HG03066 (cell line): Measurements from ENCODE around the gene AANAT.
A peak's percentile ranks its signal among the peaks of the same experiment; 100 is the strongest.

Experiments used
- ATAC-seq: cut with Tn5 transposase; IDR thresholded peaks from one replicate; pipeline ENCODE4 v1.9.1; 2021; ENCODE audit warnings: low read depth; ENCODE audit not compliant: unreplicated experiment

Gene AANAT

GRCh38 chr17:76441686-76442340 is 25.6 kb upstream of the AANAT start:
- no peak for ATAC-seq

DNA sequence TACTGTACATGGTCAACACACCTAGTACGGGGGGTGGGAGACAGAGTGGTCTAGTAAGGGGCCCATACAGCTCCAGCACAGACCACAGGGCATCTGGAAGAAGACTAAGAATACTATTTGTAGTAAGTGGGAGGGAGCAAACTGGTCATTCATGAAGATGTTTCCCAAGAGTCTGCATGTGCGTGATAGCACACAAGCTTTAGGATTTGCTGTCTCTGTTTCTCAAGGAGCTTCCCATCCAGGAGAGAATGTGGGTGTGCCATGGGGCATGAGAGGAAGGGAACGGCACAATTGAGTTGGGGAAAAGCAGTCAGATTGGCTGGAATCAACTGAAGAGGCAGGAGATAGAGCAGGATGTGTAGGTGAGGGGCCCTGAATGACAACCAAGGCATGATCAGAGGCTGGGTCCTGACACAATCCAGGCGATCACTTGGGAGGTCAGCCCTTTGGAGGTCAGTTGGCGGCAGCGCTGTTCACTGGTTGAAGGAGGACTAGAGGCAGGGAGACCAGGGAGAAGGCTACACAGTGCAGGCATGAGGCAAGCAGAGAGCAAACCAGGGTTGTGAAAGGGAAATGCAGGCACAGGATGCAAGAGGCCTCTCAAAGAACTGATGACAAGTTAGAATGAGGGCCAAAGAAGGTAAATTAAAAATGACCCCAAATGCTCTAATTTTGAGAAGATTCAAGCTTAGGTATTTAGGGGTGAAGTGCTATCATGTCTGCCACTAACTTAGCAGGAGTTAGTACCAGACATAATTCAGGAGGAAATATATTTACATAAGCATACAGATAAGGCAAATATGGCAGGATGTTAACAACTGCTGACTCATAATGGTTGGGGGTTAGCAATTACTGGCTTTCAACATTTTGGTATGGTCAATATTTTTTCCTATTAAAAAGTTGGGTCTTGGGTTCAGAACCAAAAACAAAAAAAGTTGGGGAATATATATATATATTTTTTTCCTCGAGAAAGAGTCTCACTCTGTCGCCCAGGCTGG is 24.8 kb upstream of the AANAT start:
- no peak for ATAC-seq

GRCh38 chr17:76444518-76445311 is 22.7 kb upstream of the AANAT start:
- no peak for ATAC-seq

DNA sequence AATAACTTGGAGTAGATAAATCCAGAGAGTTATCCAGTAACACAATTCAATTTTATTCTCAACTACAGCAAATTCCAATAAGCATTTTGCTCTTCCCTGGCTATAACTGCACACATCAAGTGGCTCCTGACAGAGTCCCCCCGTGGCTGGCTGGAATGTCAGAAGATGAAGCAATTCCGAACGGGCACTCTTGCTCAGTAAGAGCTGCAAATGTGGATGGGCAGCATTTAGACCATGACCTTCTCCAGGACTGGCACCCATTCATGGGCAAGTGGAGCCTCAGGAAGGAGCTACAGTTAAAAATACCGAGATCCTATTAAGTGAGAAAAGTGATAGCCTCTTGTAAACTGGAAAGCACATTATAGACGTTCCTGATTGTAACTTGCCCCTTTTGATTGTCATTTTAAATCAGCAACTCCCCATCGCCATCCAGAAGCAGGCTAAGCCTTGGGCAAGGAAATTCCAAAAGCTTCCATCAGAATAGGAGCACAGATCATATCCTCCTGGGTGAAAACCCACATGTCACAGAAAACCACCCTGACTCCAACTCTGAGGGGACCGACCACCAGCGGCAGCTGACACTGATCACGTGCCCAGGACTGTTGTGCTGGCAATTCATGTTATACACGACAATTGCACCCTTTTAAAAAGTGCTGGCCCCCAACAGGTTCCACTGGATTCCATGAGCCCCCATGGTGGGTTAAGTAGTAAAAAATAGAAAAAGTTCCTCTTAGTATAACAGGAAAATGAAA is 21.5 kb upstream of the AANAT start:
- no peak for ATAC-seq

DNA sequence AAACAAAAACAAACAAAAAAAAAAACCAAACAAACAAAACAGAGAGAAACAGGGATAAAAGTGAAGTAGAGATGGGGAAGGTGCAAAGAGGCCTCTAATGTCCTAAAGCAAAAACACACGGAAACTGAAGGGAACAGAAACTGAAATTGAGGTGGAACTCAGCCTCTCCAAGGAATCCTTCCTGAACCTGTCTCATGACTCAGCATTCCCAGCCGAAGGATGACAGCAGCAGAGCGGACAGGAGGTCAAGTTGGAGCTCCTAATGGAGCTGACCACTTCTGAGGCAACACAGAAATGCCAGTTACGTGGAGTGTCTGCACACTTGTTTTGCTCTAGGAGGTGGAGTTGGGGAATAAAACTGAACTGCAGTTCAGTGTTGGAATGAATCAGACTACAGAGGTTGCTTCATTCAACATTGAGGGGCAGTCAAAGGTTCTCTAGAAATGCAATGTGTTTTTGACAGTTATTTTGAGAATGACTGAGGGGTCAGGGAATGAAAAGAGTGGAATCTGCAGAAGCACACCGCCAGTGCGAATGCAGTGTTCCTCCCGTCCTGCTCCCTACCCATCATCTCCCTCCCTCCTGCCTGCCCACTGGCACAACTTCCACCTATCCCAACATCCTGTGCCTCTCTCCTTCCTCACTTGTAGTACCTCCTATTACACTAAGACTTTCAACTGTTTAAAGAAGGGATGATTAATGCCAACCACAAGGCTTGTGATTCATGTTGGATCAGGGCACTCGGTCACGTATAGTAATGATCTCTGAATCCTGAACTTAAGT is 20.8 kb upstream of the AANAT start:
- no peak for ATAC-seq

DNA sequence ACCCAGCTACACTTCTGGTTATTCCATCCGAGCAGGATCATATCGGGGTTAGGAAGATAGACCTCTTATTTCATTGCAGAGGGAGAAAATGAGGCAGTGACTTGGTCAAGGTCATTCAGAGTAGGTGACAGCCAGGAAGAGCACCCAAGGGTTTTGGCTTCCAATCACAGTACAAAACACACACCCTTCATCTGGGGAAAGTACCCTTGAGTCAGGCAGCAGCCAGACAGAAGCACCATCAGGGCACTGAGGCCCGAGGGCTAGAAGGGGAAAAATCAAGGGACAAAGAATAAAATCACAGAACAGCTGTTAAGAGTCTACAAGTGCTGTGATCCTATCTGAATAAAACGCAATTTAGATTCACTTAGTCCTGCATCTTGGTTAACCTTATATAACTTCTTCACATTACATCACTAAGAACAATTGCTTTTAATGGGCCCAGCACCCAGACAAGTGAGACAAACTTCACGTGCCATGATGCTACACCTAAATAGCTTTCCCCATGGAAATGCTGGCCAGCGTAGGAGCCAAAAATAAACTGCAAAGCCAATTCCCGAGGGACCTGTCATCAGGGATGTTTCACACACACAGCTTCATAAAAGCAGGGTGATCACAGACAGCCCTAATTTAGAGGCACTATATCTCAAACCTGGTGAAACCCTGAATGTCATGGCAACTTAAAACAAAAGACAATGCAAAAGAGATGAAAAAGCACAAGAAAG is 19.3 kb upstream of the AANAT start:
- ATAC-seq: no peak

DNA sequence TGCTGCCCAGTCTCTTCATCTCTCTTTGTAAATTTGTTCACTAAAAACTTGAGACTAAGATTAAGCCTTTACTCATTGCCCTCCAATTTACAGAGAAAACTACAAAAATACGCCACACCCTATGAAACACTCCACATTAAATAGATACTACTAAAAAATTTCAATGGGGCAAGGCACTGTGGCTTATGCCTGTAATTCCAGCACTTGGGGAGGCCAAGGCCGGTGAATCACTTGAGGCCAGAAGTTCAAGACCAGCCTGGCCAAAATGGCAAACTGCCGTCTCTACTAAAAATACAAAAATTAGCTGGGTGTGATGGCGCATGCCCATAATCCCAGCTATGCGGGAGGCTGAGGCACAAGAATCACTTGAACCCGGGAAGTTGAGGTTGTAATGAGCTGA is 18.3 kb upstream of the AANAT start:
- ATAC-seq: no peak

GRCh38 chr17:76451506-76451905 is 15.9 kb upstream of the AANAT start:
- ATAC-seq: no peak

DNA sequence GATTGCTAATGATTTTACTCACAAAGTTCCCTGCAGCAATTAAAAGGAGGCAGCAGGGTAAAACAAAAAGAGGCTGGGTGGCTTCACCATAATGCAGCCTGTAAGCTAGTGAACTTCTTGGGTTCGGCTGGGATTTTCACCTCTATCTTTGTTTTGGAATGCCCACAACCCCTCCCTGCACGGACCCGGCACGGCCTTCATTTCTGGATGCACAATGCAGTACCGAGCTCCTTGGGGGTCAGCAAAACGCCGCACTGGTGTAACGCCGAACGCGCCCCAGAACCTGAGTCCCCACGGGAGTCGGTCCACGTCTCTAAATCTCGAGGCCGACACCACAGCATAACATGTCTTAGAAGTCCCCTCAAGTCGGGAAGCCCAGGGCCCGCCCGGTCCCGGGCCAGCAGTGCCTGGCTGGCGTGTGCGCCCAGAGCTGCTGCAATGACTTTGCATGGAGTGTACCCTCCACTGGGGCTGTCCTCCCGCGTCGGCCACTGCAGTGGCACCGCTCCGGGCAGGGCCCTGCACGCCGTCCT is 15.2 kb upstream of the AANAT start:
- no peak for ATAC-seq

- ATAC-seq: peak; percentile 78
Measured at GRCh38 chr17:76452660-76453430, 14.6 kb upstream of the AANAT start, which contains the start of gene UBE2O. Gene UBE2O, minus strand, starts transcription at chr17:76453152. Its CDS starts 11 bp downstream, at chr17:76453141.

DNA sequence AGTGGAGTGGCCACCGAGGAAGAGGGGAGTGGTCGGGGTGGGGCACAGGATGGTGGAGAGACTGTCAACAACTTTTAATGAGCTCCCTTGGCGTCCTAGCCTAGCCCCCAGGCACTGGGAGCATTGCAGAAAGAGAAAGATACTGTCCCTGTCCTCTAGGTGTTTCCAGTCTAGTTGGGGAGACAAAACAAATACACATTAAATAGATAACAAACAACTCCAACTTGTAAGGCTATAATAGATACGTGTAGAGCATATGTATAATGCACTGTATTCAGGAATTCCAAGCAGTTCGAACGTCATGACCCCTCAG is 14.0 kb upstream of the AANAT start:
- ATAC-seq: no peak

GRCh38 chr17:76458580-76459490 is 8.6 kb upstream of the AANAT start:
- no peak for ATAC-seq

- no peak for ATAC-seq
Measured at GRCh38 chr17:76459674-76460073, 7.7 kb upstream of the AANAT start.

- ATAC-seq: no peak
Measured at GRCh38 chr17:76461765-76462555, 5.4 kb upstream of the AANAT start.

DNA sequence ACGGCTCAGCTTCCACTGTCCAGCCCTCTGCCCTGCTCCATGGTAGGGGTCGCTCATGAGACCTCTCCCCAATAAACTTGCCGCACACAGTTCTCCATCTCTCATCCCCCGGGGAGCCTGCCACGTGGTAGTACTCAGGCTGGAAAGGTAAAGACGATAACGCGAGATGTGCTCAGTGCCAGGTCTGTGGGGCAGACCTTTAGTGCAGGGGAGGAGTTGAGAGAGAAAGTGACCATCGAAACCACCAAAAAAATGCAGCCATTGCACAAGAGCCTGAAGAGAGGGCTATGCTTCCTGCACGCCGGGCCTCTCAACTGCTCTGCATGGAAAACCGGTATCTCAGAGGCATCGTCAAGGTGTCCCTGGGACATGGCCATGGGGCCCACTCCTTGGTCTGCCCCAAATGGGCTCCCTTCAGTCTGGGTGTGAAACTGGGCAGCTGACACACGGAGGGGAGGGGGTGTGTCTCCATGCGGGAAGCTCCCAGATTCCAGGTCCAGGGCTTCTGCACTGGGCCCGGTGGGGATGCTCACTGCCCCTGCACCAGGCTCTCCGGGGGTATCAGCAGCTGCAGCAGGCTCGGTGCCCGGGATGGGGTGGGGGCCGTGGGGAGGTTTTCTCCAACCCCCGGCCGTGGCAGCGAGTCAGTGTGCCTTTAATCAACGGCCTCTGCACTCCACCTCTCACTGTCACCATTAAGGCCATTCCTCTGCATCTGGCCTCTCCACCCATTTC is 4.7 kb upstream of the AANAT start:
- no peak for ATAC-seq

DNA sequence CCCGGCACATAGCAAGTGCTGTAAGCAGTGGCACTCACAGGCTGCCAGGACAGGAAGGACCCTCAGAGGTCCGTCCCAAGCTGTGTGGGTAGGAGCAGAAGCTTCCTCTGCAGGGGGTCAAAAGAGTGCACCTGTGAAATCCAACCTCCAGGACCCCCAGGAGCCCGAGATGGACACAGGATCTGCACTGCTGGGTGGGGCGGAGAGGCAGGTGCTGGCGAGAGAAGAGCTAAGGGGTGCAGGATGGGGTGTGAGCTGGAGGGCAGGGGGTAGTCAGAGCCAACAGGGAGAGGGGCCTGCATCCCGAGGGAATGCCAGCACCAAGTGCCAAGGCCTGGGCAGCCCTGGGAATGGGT is 650 bp upstream of the AANAT start:
- no peak for ATAC-seq
